H1 (cell line): ENCODE data around the gene UMAD1. TPM values are rescaled to one million over a fixed set of nuclear protein-coding genes. Genes with fewer than 3 reads are reported as not detected.

Source experiments
- CTCF ChIA-PET: fragments of 300-600 bp; sonication (Branson Sonifier 250); formaldehyde crosslinking; loops from one replicate; lab custom pipeline; 2021; ENCODE audit not compliant: partially characterized antibody; lab: Charles Lee
- POLR2A ChIA-PET: fragments of 300-600 bp; sonication (Branson Sonifier 250); formaldehyde crosslinking; loops from one replicate; lab custom pipeline; 2021; ENCODE audit warnings: inconsistent platforms; ENCODE audit not compliant: partially characterized antibody; lab: Charles Lee
- DNase-seq, 2 experiments: peaks; one replicate each; pipeline versions ENCODE4 v3.0.0 to v3.0.0-alpha.2; 2010 to 2022; ENCODE audit warnings: low spot score in 2 of 2, low read depth in 1 of 2, mixed read lengths in 1 of 2
- FAIRE-seq: peaks from 2 replicates; lab custom pipeline; 2011; peaks lifted over from hg19 to GRCh38; lab: Jason Lieb, UNC
- H2AFZ ChIP-seq: 2 replicates; pipeline ENCODE4 v1.8.1; 2012; ENCODE audit warnings: low read length, inconsistent platforms
- H2AK5ac ChIP-seq: 2 replicates; pipeline ENCODE4 v1.6.1; 2013; ENCODE audit warnings: low read depth, low read length
- H2BK120ac ChIP-seq: replicated peaks from 2 replicates; pipeline ENCODE3; 2013; ENCODE audit warnings: low read depth, low read length, inconsistent platforms
- H2BK12ac ChIP-seq: 2 replicates; pipeline ENCODE4 v1.6.1; 2013; ENCODE audit warnings: low read depth, low read length
- H2BK15ac ChIP-seq: 2 replicates; pipeline ENCODE4 v1.6.1; 2013; ENCODE audit warnings: low read length
- H2BK20ac ChIP-seq: 2 replicates; pipeline ENCODE4 v1.6.1; 2013; ENCODE audit warnings: low read length
- H2BK5ac ChIP-seq: 2 replicates; pipeline ENCODE4 v1.6.1; 2013; ENCODE audit warnings: low read depth, low read length
- H3K14ac ChIP-seq: 2 replicates; pipeline ENCODE4 v1.6.1; 2013; ENCODE audit warnings: inconsistent platforms; ENCODE audit not compliant: insufficient read length
- H3K18ac ChIP-seq: 2 replicates; pipeline ENCODE4 v1.6.1; 2013; ENCODE audit warnings: low read length; ENCODE audit errors: extremely low read depth
- H3K23ac ChIP-seq: 2 replicates; pipeline ENCODE4 v1.6.1; 2013; ENCODE audit warnings: inconsistent platforms; ENCODE audit not compliant: insufficient read length
- H3K23me2 ChIP-seq: 2 replicates; pipeline ENCODE4 v1.6.1; 2013; ENCODE audit warnings: low read depth, low read length
- H3K27ac ChIP-seq: 2 replicates; pipeline ENCODE4 v1.6.1; 2011; ENCODE audit warnings: low read depth, low read length, inconsistent platforms
- H3K27me3 ChIP-seq, 4 experiments: replicated peaks in 1 of 4; 1 replicate in 1 of 4; 2 replicates in 3 of 4; pipeline versions ENCODE4 v1.6.1 to v1.8.1; 2011 to 2013; ENCODE audit warnings: low read length in 3 of 4, mild to moderate bottlenecking in 3 of 4, inconsistent platforms in 2 of 4, mixed read lengths in 2 of 4, moderate library complexity in 1 of 4; ENCODE audit not compliant: control insufficient read depth in 3 of 4, insufficient read depth in 3 of 4; ENCODE audit errors: extremely low read depth in 1 of 4
- H3K36me3 ChIP-seq, 4 experiments: 2 replicates each; pipeline versions ENCODE4 v1.6.1 to v1.8.1; 2011 to 2013; ENCODE audit warnings: mild to moderate bottlenecking in 4 of 4, low read length in 3 of 4, moderate library complexity in 2 of 4, control low read depth in 1 of 4, inconsistent platforms in 1 of 4; ENCODE audit not compliant: insufficient read depth in 4 of 4, control insufficient read depth in 2 of 4
- H3K4ac ChIP-seq: replicated peaks from 2 replicates; pipeline ENCODE3; 2013; ENCODE audit warnings: low read length, low read depth, mixed read lengths, inconsistent platforms; ENCODE audit not compliant: insufficient read length
- H3K4me1 ChIP-seq, 4 experiments: replicated peaks in 1 of 4; 1 replicate in 1 of 4; 2 replicates in 3 of 4; pipeline versions ENCODE4 v1.6.1 to v1.8.1; 2011 to 2013; ENCODE audit warnings: low read length in 3 of 4, inconsistent platforms in 2 of 4, mixed read lengths in 1 of 4; ENCODE audit not compliant: insufficient read depth in 4 of 4, control insufficient read depth in 3 of 4
- H3K4me2 ChIP-seq, 2 experiments: 2 replicates each; pipeline versions ENCODE4 v1.6.1 to v1.8.1; 2011 to 2013; ENCODE audit warnings: low read depth in 2 of 2, low read length in 2 of 2, control low read depth in 1 of 2, inconsistent platforms in 1 of 2, mild to moderate bottlenecking in 1 of 2; ENCODE audit not compliant: insufficient read depth in 1 of 2
- H3K4me3 ChIP-seq, 4 experiments: fragments of 200-600, 300-600 bp in 1 of 4; sonication (generic), shearing (Covaris generic), sonication (Bioruptor Twin) in 1 of 4; 2 replicates each; pipeline versions ENCODE4 v1.5.1 to v1.8.1; 2011 to 2016; ENCODE audit warnings: low read length in 4 of 4, low read depth in 3 of 4, control low read depth in 2 of 4, inconsistent platforms in 2 of 4, mild to moderate bottlenecking in 2 of 4, mixed read lengths in 1 of 4, moderate library complexity in 1 of 4; ENCODE audit not compliant: insufficient read depth in 2 of 4; ENCODE audit errors: extremely low read depth in 1 of 4
- H3K56ac ChIP-seq: replicated peaks from 2 replicates; pipeline ENCODE3; 2013; ENCODE audit warnings: low read depth, mild to moderate bottlenecking, mixed read lengths, low read length, inconsistent platforms; ENCODE audit not compliant: insufficient read length
- H3K79me1 ChIP-seq: 2 replicates; pipeline ENCODE4 v1.6.1; 2013; ENCODE audit warnings: low read depth, low read length, control low read depth
- H3K79me2 ChIP-seq, 2 experiments: 2 replicates each; pipeline versions ENCODE4 v1.6.1 to v1.8.1; 2012 to 2013; ENCODE audit warnings: low read length in 2 of 2, mild to moderate bottlenecking in 2 of 2, inconsistent platforms in 1 of 2; ENCODE audit not compliant: insufficient read depth in 2 of 2, control insufficient read depth in 1 of 2
- H3K9ac ChIP-seq, 4 experiments: replicated peaks in 1 of 4; 1 replicate in 1 of 4; 2 replicates in 3 of 4; pipeline versions ENCODE4 v1.6.1 to v1.8.1; 2011 to 2013; ENCODE audit warnings: low read depth in 3 of 4, low read length in 3 of 4, control low read depth in 2 of 4, mild to moderate bottlenecking in 2 of 4, moderate library complexity in 2 of 4, inconsistent platforms in 1 of 4; ENCODE audit errors: extremely low read depth in 1 of 4
- H3K9me3 ChIP-seq, 2 experiments: 2 replicates each; pipeline versions ENCODE4 v1.6.1 to v1.8.1; 2012 to 2013; ENCODE audit warnings: mild to moderate bottlenecking in 2 of 2, moderate library complexity in 2 of 2, control low read depth in 1 of 2, inconsistent platforms in 1 of 2, low read depth in 1 of 2, low read length in 1 of 2, mixed read lengths in 1 of 2; ENCODE audit not compliant: insufficient read depth in 2 of 2
- H4K20me1 ChIP-seq, 2 experiments: replicated peaks in 1 of 2; 2 replicates each; pipeline versions ENCODE3 to v1.8.1; 2011 to 2013; ENCODE audit warnings: inconsistent platforms in 2 of 2, low read length in 2 of 2, mild to moderate bottlenecking in 1 of 2; ENCODE audit not compliant: insufficient read depth in 2 of 2, control insufficient read depth in 1 of 2
- H4K5ac ChIP-seq: 2 replicates; pipeline ENCODE4 v1.6.1; 2013; ENCODE audit warnings: low read length, low read depth, mixed read lengths, inconsistent platforms; ENCODE audit not compliant: insufficient read length
- H4K8ac ChIP-seq: 2 replicates; pipeline ENCODE4 v1.8.0; 2013; ENCODE audit warnings: mild to moderate bottlenecking, moderate library complexity, low read length, inconsistent platforms; ENCODE audit not compliant: insufficient read depth; ENCODE audit errors: extremely low read depth
- H4K91ac ChIP-seq: replicated peaks from 2 replicates; pipeline ENCODE3; 2013; ENCODE audit warnings: low read length, mixed read lengths, inconsistent platforms; ENCODE audit not compliant: insufficient read length
- BACH1 ChIP-seq: IDR thresholded peaks from 2 replicates; pipeline ENCODE4 v1.6.1; 2012; ENCODE audit warnings: low read length, improper control_type of control experiment
- CEBPB ChIP-seq: IDR thresholded peaks from 2 replicates; pipeline ENCODE4 v1.6.1; 2012; ENCODE audit warnings: low read depth, low read length
- CHD2 ChIP-seq: IDR thresholded peaks from 2 replicates; pipeline ENCODE4 v1.6.1; 2012; ENCODE audit warnings: low read length, improper control_type of control experiment
- KDM5A ChIP-seq: fragments of 200-600 bp; IDR thresholded peaks from 2 replicates; pipeline ENCODE4 v1.7.1; 2012; ENCODE audit warnings: mild to moderate bottlenecking, low read length, inconsistent platforms, mixed read lengths
- NRF1 ChIP-seq: IDR thresholded peaks from 2 replicates; pipeline ENCODE4 v1.6.1; 2011; ENCODE audit warnings: mild to moderate bottlenecking, low read depth, low read length, improper control_type of control experiment
- SIRT6 ChIP-seq: IDR thresholded peaks from one replicate; pipeline ENCODE4 v1.7.1; 2012; ENCODE audit warnings: low read length, inconsistent platforms
- TAF7 ChIP-seq: optimal IDR thresholded peaks from 2 replicates; pipeline ENCODE3; 2011; ENCODE audit warnings: low read depth, mild to moderate bottlenecking, inconsistent platforms, low read length, moderate library complexity, borderline replicate concordance
- TBP ChIP-seq: IDR thresholded peaks from 2 replicates; pipeline ENCODE4 v1.6.1; 2011; ENCODE audit warnings: low read depth, low read length, improper control_type of control experiment
- YY1 ChIP-seq: IDR thresholded peaks from 2 replicates; pipeline ENCODE4 v1.6.1; 2011; ENCODE audit warnings: low read depth, mild to moderate bottlenecking, low read length
- ZNF274 ChIP-seq: IDR thresholded peaks from 2 replicates; pipeline ENCODE4 v1.7.0; 2012; ENCODE audit warnings: low read length, borderline replicate concordance; ENCODE audit errors: extremely low read depth
- WGBS, 2 experiments: shearing (Covaris generic) in 1 of 2; methylation state at CpG; one replicate each; pipeline versions ENCODE4 v1.1.6 to v1.1.7; 2013 to 2015; ENCODE audit warnings: low lambda C conversion rate in 2 of 2, mixed read lengths in 2 of 2, inconsistent platforms in 1 of 2, low coverage in 1 of 2, missing lambda C conversion rate in 1 of 2; ENCODE audit not compliant: insufficient replicate concordance in 2 of 2, insufficient coverage in 1 of 2, insufficient read length in 1 of 2; ENCODE audit errors: extremely low coverage in 1 of 2, missing lambda C conversion rate in 1 of 2; 5-methylcytosine and 5-hydroxymethylcytosine counted together
- polyA plus RNA-seq, 7 experiments: library from polyadenylated mRNA; depleted of rRNA in 3 of 7; stranded (reverse) in 5 of 7; unstranded in 2 of 7; fragments of >200 nt in 5 of 7; fragments of 200-250 nt in 2 of 7; gene quantifications; 1 replicate in 5 of 7; 2 replicates in 1 of 7; 4 replicates in 1 of 7; pipeline versions ENCODE4 v1.2.1 to v1.2.3, GENCODE V29; 2011 to 2013; ENCODE audit warnings: missing spikeins in 2 of 7, mixed read lengths in 2 of 7
- total RNA-seq: library from RNA; stranded (reverse); fragmentation: NEBNext Ultra II Directional; extraction: Animal tissue kit (Norgen Biotek cat#: 25700); gene quantifications from 2 replicates; pipeline ENCODE4 v1.2.1, GENCODE V29; 2021
- TF ChIP-seq, protein P1 (sequence below): IDR thresholded peaks from 2 replicates; pipeline ENCODE4 v1.6.1; 2012; ENCODE audit warnings: inconsistent platforms
- TF ChIP-seq, protein P2 (sequence below): IDR thresholded peaks from 2 replicates; pipeline ENCODE4 v1.6.1; 2012; ENCODE audit warnings: inconsistent platforms

Gene UMAD1
- total and polyA plus RNA-seq, 2 of the 8 experiments (the other 6 are each of a cell fraction or from before 2014, with no cell fraction given) = 10.4 to 12.3 TPM

DNA sequence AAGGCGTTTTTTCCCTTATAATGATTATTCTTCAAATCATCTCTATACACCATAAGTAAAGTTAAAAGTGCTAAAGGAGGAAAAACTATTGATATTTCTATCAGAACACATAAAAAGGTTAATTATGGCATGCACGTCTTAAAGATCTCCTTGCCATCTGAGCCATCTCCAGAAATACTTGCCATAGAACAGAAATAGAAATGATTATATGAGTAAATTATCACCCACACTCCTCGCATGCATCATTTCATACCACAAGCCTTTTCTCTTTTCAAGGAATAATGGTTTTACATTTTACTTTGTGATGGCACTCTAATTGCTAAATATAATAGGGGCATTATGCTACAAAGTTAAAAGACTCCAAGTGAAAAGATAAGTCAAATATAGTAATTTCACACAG is 272.4 kb downstream of the UMAD1 start:
- Histone ChIP-seq H3K56ac (no peak overlapping the region), H3K23me2 (no peaks in the 10 kb centered on the region), H3K27ac (no peak overlapping the region), H3K9me3 (no peaks in the 10 kb centered on the region), H3K18ac (no peak overlapping the region), H3K14ac (no peak overlapping the region), H4K5ac (no peak overlapping the region), H2BK12ac (no peak overlapping the region), H2BK20ac (no peak overlapping the region), H3K4me1 (peaks cover 0 to 3% (median 0%) of the 10 kb centered on the region in 4 experiments; a peak in 2 of 7 replicates), H3K79me2 (no peaks in the 10 kb centered on the region), H2AFZ (no peak overlapping the region), H2BK120ac (no peak overlapping the region), H3K4me3 (no peak overlapping the region), H3K36me3 (no peaks in the 10 kb centered on the region), H2BK15ac (no peak overlapping the region), H4K91ac (no peak overlapping the region), H4K20me1 (no peaks in the 10 kb centered on the region), H3K4me2 (no peak overlapping the region), H3K79me1 (no peaks in the 10 kb centered on the region), H2AK5ac (no peak overlapping the region), H3K27me3 (no peaks in the 10 kb centered on the region), H3K23ac (no peak overlapping the region), H3K9ac (no peak overlapping the region), H3K4ac (no peak overlapping the region), H2BK5ac (no peak overlapping the region), H4K8ac (no peak overlapping the region)
- DNase-seq = no peak
- no peak for FAIRE-seq
- ChIA-PET POLR2A (interaction anchor here (1.0 kb wide), 1 partner anchor 49 kb away, joined by 3 read pairs; no protein-coding TSS in a partner anchor), CTCF (no interaction called here)
- 76% methylated on average over 3 of the region's 3 CpGs; no CpG with 5 or more reads in 1 of the 2 experiments for WGBS, 2 experiments
- TF ChIP-seq NRF1 (no peak), YY1 (no peak), BACH1 (no peak), ZNF274 (no peak), KDM5A (no peak), TBP (no peak), CEBPB (no peak), CHD2 (no peak), TAF7 (no peak), SIRT6 (no peak)
- TF ChIP-seq, protein P1, sequence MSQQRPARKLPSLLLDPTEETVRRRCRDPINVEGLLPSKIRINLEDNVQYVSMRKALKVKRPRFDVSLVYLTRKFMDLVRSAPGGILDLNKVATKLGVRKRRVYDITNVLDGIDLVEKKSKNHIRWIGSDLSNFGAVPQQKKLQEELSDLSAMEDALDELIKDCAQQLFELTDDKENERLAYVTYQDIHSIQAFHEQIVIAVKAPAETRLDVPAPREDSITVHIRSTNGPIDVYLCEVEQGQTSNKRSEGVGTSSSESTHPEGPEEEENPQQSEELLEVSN = no peak
- TF ChIP-seq, protein P2, sequence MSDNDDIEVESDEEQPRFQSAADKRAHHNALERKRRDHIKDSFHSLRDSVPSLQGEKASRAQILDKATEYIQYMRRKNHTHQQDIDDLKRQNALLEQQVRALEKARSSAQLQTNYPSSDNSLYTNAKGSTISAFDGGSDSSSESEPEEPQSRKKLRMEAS = no peak
